ENCODE results near the gene EEFSEC. TPM values are rescaled to one million over a fixed set of nuclear protein-coding genes. Genes with fewer than 3 reads are reported as not detected.

The EEFSEC gene
- total RNA-seq, 1 experiment from 2014 or later = 14.6 TPM

DNA sequence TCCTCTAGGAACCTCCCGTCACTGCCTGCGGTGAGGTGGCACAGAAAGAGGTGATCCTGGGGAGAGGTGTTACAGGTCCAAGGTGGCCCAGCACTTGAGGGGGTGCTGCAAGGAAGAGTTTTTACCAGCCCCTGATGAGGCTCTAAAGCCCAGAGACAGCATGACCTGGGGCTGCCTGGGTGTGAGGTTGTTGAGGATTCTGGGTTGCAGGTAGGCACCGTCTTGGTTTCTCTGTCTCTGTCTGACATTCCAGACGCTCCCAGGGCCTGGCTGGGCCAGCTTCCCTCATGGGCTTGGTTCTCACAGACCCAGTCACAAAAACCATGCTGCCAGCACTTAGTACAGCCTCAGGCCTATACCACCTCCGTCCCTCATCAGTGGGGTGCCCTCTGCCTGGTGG, 282.3 kb downstream of the EEFSEC start:
- Mint-ChIP-seq H3K4me1 (ENCODE audit: insufficient read depth, unreplicated experiment) (no peaks in the 10 kb centered on the region), H3K27me3 (ENCODE audit: insufficient read depth, unreplicated experiment) (peaks cover 64% of the 10 kb centered on the region), H3K4me3 (ENCODE audit: unreplicated experiment) (no peak overlapping the region), H3K36me3 (ENCODE audit: insufficient read depth, unreplicated experiment) (no peaks in the 10 kb centered on the region), H3K27ac (ENCODE audit: low read depth, unreplicated experiment) (no peak overlapping the region), H3K9me3 (ENCODE audit: unreplicated experiment) (no peaks in the 10 kb centered on the region)
- DNase-seq (ENCODE audit: unreplicated experiment) = no peak
- ChIA-PET POLR2A (no interaction called here), CTCF (interaction anchor here (0.7 to 0.9 kb wide), 2 partner anchors 10 to 72 kb away, joined by 3 to 6 read pairs; no protein-coding TSS in a partner anchor)
- no TSS peak for BruUV-seq (replicated peaks)
- intact Hi-C loops (cut with micrococcal nuclease) = no loop called here
- TF ChIP-seq, protein P1, sequence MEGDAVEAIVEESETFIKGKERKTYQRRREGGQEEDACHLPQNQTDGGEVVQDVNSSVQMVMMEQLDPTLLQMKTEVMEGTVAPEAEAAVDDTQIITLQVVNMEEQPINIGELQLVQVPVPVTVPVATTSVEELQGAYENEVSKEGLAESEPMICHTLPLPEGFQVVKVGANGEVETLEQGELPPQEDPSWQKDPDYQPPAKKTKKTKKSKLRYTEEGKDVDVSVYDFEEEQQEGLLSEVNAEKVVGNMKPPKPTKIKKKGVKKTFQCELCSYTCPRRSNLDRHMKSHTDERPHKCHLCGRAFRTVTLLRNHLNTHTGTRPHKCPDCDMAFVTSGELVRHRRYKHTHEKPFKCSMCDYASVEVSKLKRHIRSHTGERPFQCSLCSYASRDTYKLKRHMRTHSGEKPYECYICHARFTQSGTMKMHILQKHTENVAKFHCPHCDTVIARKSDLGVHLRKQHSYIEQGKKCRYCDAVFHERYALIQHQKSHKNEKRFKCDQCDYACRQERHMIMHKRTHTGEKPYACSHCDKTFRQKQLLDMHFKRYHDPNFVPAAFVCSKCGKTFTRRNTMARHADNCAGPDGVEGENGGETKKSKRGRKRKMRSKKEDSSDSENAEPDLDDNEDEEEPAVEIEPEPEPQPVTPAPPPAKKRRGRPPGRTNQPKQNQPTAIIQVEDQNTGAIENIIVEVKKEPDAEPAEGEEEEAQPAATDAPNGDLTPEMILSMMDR (IDR thresholded peaks at IDR 0.05; ENCODE audit: unreplicated experiment) = no peak

DNA sequence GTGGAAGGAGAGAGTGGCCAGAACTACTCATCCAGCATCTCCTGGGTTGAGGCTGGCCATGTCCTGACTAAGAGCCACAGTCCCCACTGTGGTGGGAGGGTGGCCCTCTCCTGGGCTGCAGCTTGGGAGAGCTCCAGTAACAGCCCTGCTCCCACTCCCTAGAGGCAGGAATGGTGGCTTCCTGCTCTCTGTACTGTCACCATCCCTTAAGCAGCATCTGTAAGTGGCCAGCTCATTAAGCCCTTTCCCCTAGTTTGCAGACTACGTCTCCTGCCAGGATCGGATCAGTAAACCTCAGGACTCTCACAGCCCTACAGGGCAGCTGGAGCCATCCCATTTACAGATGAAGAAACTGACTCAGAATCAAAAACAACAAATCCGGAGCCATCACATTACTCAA, 282.9 kb downstream of the EEFSEC start:
- no TSS peak for BruUV-seq (replicated peaks)
- Mint-ChIP-seq H3K9me3 (ENCODE audit: unreplicated experiment) (no peaks in the 10 kb centered on the region), H3K36me3 (ENCODE audit: insufficient read depth, unreplicated experiment) (no peaks in the 10 kb centered on the region), H3K4me1 (ENCODE audit: insufficient read depth, unreplicated experiment) (no peaks in the 10 kb centered on the region), H3K27ac (ENCODE audit: low read depth, unreplicated experiment) (no peak overlapping the region), H3K4me3 (ENCODE audit: unreplicated experiment) (no peak overlapping the region), H3K27me3 (ENCODE audit: insufficient read depth, unreplicated experiment) (peaks cover 64% of the 10 kb centered on the region)
- POLR2A ChIA-PET = interaction anchor here (0.7 kb wide), 1 partner anchor 163 kb away, joined by 3 read pairs; no protein-coding TSS in a partner anchor
- CTCF ChIA-PET = interaction anchor here (0.5 to 0.9 kb wide), 3 partner anchors 10 to 534 kb away, joined by 3 to 6 read pairs (median 3); no protein-coding TSS in a partner anchor
- TF ChIP-seq, protein P1 (IDR thresholded peaks at IDR 0.05; ENCODE audit: unreplicated experiment) = no peak
- intact Hi-C loops (cut with micrococcal nuclease) = no loop called here
- no peak for DNase-seq (ENCODE audit: unreplicated experiment)

DNA sequence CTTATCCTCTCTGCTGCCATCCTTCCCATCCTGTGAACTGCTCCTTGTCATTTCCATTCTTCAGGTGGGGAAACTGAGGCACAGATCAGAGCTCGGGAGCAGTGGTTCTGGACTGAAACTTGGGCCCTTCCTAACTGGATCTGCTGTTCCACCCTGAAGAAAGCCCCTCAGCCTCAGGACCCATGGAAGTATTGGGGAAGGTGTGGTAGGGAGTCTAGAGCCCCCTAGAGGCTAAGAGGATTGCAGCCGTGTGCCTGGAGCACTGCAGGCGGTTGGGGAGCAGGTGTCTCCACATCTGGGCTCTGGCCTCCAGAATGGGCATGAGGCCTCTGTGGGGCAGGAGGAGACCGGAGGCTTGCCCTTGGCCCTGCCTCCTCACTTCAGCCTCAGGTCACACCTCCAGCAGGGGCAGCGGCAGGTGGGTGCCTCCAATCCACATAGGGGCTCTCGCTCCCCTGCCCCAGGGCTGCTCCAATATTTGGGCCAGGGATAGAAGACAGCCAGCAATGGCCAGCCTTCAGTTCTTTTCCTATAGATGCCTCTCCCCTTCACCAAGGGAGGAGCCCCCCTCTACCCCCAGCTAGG, 285.3 kb downstream of the EEFSEC start:
- ChIA-PET CTCF (interaction anchor here (0.6 to 1.7 kb wide), 4 partner anchors 12 to 101 kb away, joined by 3 to 7 read pairs (median 4); no protein-coding TSS in a partner anchor), POLR2A (interaction anchor here (0.6 kb wide), 1 partner anchor 152 kb away, joined by 3 read pairs; no protein-coding TSS in a partner anchor)
- intact Hi-C loops (cut with micrococcal nuclease) = no loop called here
- Mint-ChIP-seq H3K4me3 (ENCODE audit: unreplicated experiment) (no peak overlapping the region), H3K9me3 (ENCODE audit: unreplicated experiment) (no peaks in the 10 kb centered on the region), H3K4me1 (ENCODE audit: insufficient read depth, unreplicated experiment) (no peaks in the 10 kb centered on the region), H3K27me3 (ENCODE audit: insufficient read depth, unreplicated experiment) (peaks cover 65% of the 10 kb centered on the region), H3K36me3 (ENCODE audit: insufficient read depth, unreplicated experiment) (no peaks in the 10 kb centered on the region), H3K27ac (ENCODE audit: low read depth, unreplicated experiment) (no peak overlapping the region)
- no peak for DNase-seq (ENCODE audit: unreplicated experiment)
- BruUV-seq (replicated peaks) = no TSS peak
- TF ChIP-seq, protein P1 (IDR thresholded peaks at IDR 0.05; ENCODE audit: unreplicated experiment) = peak; percentile 24

- H3K27ac Mint-ChIP-seq (ENCODE audit: low read depth, unreplicated experiment) = no peak overlapping the region
- H3K27me3 Mint-ChIP-seq (ENCODE audit: insufficient read depth, unreplicated experiment) = peaks cover 72% of the 10 kb centered on the region
- H3K4me3 Mint-ChIP-seq (ENCODE audit: unreplicated experiment) = no peak overlapping the region
- intact Hi-C loops (cut with micrococcal nuclease) = no loop called here
- TF ChIP-seq, protein P1 (IDR thresholded peaks at IDR 0.05; ENCODE audit: unreplicated experiment) = no peak
- ChIA-PET POLR2A (interaction anchor here (0.6 kb wide), 1 partner anchor 152 kb away, joined by 3 read pairs; no protein-coding TSS in a partner anchor), CTCF (interaction anchor here (0.7 to 1.7 kb wide), 3 partner anchors 14 to 410 kb away, joined by 3 to 7 read pairs (median 3); no protein-coding TSS in a partner anchor)
- no TSS peak for BruUV-seq (replicated peaks)
- no peaks in the 10 kb centered on the region for H3K36me3 Mint-ChIP-seq (ENCODE audit: insufficient read depth, unreplicated experiment)
- H3K9me3 Mint-ChIP-seq (ENCODE audit: unreplicated experiment) = no peaks in the 10 kb centered on the region
- H3K4me1 Mint-ChIP-seq (ENCODE audit: insufficient read depth, unreplicated experiment) = no peaks in the 10 kb centered on the region
- no peak for DNase-seq (ENCODE audit: unreplicated experiment)
Observed at GRCh38 chr3:128439226-128439625, 285.9 kb downstream of the EEFSEC start.

All from MCF 10A (cell line).